ENCODE results near the gene FLT1.

Gene FLT1

DNA sequence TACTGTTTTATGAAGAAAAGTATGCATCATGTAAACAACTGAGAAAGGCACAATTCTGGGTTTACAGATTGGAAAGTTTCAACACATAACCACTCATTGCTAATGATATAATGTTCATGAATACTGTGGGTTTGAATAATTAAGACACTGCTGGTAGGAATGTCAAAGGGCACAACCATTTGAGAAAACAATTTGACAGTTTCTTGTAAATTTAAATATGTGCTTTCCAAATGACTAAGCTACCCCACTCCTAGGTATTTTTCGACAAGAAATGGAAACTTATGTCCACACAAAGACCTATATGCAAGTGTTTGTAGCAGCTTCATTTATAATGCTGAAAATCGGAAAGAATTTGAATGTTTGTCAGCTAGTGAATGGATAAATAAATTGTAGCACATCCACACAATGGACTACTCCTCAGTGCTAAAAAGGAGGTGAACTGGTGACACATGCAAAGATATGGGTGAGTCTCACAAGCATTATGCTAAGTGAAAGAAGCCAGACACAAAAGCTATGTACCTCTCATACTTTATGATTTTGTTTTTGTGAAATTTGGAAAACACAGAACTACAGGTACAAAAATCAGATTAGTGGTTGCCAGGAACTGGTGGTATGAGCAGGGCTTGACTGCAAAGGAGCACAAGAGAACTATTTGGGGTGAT lies 44.8 kb upstream of the FLT1 start:
- Histone ChIP-seq H3K4me3 (ENCODE audit: low read depth, low read length) (no peak overlapping the region), H3K9me3 (ENCODE audit: control insufficient read depth, insufficient read depth, low read depth, low read length) (no peaks in the 10 kb centered on the region), H3K4me1 (ENCODE audit: control insufficient read depth, insufficient read depth, low read length) (no peaks in the 10 kb centered on the region), H3K27ac (ENCODE audit: extremely low read depth, low read depth, low read length) (no peak overlapping the region), H3K36me3 (ENCODE audit: control insufficient read depth in 2 of 2, insufficient read depth in 1 of 2, low read length in 2 of 2) (no peaks in the 10 kb centered on the region)
- TF ChIP-seq KLF16 (tag by site-specific recombination; IDR thresholded peaks at IDR 0.05) (no peak), EGR2 (tag by site-specific recombination; IDR thresholded peaks at IDR 0.05; ENCODE audit: low read depth) (no peak), ZNF560 (tag by site-specific recombination; IDR thresholded peaks at IDR 0.05; ENCODE audit: borderline replicate concordance) (no peak), RBAK (tag by site-specific recombination; IDR thresholded peaks at IDR 0.05) (no peak), ZNF221 (tag by site-specific recombination; IDR thresholded peaks at IDR 0.05; ENCODE audit: borderline replicate concordance) (no peak), ZNF350 (tag by site-specific recombination; IDR thresholded peaks at IDR 0.05) (no peak), ZNF707 (tag by site-specific recombination; IDR thresholded peaks at IDR 0.05) (no peak), ZNF169 (tag by site-specific recombination; IDR thresholded peaks at IDR 0.05) (no peak), ZNF394 (tag by site-specific recombination; IDR thresholded peaks at IDR 0.05; ENCODE audit: borderline replicate concordance) (no peak), ZNF341 (tag by site-specific recombination; IDR thresholded peaks at IDR 0.05; ENCODE audit: low read depth) (no peak), FEZF1 (tag by site-specific recombination; IDR thresholded peaks at IDR 0.05) (no peak)
- TF ChIP-seq, protein P1, sequence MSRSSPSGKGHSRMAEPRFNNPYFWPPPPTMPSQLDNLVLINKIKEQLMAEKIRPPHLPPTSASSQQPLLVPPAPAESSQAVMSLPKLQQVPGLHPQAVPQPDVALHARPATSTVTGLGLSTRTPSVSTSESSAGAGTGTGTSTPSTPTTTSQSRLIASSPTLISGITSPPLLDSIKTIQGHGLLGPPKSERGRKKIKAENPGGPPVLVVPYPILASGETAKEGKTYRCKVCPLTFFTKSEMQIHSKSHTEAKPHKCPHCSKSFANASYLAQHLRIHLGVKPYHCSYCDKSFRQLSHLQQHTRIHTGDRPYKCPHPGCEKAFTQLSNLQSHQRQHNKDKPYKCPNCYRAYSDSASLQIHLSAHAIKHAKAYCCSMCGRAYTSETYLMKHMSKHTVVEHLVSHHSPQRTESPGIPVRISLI (tag by site-specific recombination; IDR thresholded peaks at IDR 0.05): no peak
- TF ChIP-seq, protein P2, sequence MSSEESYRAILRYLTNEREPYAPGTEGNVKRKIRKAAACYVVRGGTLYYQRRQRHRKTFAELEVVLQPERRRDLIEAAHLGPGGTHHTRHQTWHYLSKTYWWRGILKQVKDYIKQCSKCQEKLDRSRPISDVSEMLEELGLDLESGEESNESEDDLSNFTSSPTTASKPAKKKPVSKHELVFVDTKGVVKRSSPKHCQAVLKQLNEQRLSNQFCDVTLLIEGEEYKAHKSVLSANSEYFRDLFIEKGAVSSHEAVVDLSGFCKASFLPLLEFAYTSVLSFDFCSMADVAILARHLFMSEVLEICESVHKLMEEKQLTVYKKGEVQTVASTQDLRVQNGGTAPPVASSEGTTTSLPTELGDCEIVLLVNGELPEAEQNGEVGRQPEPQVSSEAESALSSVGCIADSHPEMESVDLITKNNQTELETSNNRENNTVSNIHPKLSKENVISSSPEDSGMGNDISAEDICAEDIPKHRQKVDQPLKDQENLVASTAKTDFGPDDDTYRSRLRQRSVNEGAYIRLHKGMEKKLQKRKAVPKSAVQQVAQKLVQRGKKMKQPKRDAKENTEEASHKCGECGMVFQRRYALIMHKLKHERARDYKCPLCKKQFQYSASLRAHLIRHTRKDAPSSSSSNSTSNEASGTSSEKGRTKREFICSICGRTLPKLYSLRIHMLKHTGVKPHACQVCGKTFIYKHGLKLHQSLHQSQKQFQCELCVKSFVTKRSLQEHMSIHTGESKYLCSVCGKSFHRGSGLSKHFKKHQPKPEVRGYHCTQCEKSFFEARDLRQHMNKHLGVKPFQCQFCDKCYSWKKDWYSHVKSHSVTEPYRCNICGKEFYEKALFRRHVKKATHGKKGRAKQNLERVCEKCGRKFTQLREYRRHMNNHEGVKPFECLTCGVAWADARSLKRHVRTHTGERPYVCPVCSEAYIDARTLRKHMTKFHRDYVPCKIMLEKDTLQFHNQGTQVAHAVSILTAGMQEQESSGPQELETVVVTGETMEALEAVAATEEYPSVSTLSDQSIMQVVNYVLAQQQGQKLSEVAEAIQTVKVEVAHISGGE (tag by site-specific recombination; conservative IDR thresholded peaks at IDR 0.05; ENCODE audit: low read depth): no peak
- TF ChIP-seq, protein P3, sequence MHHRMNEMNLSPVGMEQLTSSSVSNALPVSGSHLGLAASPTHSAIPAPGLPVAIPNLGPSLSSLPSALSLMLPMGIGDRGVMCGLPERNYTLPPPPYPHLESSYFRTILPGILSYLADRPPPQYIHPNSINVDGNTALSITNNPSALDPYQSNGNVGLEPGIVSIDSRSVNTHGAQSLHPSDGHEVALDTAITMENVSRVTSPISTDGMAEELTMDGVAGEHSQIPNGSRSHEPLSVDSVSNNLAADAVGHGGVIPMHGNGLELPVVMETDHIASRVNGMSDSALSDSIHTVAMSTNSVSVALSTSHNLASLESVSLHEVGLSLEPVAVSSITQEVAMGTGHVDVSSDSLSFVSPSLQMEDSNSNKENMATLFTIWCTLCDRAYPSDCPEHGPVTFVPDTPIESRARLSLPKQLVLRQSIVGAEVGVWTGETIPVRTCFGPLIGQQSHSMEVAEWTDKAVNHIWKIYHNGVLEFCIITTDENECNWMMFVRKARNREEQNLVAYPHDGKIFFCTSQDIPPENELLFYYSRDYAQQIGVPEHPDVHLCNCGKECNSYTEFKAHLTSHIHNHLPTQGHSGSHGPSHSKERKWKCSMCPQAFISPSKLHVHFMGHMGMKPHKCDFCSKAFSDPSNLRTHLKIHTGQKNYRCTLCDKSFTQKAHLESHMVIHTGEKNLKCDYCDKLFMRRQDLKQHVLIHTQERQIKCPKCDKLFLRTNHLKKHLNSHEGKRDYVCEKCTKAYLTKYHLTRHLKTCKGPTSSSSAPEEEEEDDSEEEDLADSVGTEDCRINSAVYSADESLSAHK (tag by site-specific recombination; IDR thresholded peaks at IDR 0.05): no peak
- CTCF ChIA-PET: interaction anchor here (0.5 to 0.7 kb wide), 2 partner anchors 10 to 29 kb away, joined by 3 to 4 read pairs; no protein-coding TSS in a partner anchor
- POLR2A ChIA-PET: no interaction called here

DNA sequence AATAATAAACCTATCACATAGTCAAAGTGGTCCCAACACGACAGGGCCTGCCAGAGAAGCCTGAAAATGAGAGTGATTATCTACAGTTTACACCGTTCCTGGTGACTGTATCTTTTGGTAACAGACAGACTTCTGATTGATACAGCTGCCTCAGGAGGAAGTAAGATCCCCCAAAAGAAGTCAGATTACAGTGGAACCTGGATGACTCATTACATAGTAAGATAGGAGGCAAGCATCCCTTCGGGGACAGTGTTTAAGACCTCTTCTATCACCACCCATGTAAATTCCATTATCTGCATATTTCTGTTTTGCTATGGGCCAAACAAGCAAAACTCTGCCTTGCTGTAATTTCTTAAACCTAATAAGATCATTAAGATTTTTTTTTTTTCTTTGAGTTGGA lies 44.0 kb upstream of the FLT1 start:
- TF ChIP-seq ZNF133 (tag by site-specific recombination; IDR thresholded peaks at IDR 0.05) (no peak), ZNF837 (tag by site-specific recombination; IDR thresholded peaks at IDR 0.05) (no peak), ZNF571 (tag by site-specific recombination; IDR thresholded peaks at IDR 0.05) (no peak), OVOL3 (tag by site-specific recombination; IDR thresholded peaks at IDR 0.05) (no peak), ZNF416 (tag by site-specific recombination; IDR thresholded peaks at IDR 0.05) (no peak), ZNF274 (IDR thresholded peaks at IDR 0.05; ENCODE audit: low read length) (no peak), ZNF274 (tag by site-specific recombination; IDR thresholded peaks at IDR 0.05; ENCODE audit: borderline replicate concordance) (no peak), ZNF341 (tag by site-specific recombination; IDR thresholded peaks at IDR 0.05; ENCODE audit: low read depth) (no peak), ZNF48 (tag by site-specific recombination; IDR thresholded peaks at IDR 0.05) (no peak), ZEB2 (tag by site-specific recombination; IDR thresholded peaks at IDR 0.05) (no peak), ZNF221 (tag by site-specific recombination; IDR thresholded peaks at IDR 0.05; ENCODE audit: borderline replicate concordance) (no peak)
- TF ChIP-seq, protein P4, sequence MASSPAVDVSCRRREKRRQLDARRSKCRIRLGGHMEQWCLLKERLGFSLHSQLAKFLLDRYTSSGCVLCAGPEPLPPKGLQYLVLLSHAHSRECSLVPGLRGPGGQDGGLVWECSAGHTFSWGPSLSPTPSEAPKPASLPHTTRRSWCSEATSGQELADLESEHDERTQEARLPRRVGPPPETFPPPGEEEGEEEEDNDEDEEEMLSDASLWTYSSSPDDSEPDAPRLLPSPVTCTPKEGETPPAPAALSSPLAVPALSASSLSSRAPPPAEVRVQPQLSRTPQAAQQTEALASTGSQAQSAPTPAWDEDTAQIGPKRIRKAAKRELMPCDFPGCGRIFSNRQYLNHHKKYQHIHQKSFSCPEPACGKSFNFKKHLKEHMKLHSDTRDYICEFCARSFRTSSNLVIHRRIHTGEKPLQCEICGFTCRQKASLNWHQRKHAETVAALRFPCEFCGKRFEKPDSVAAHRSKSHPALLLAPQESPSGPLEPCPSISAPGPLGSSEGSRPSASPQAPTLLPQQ (tag by site-specific recombination; IDR thresholded peaks at IDR 0.05): no peak
- TF ChIP-seq, protein P5, sequence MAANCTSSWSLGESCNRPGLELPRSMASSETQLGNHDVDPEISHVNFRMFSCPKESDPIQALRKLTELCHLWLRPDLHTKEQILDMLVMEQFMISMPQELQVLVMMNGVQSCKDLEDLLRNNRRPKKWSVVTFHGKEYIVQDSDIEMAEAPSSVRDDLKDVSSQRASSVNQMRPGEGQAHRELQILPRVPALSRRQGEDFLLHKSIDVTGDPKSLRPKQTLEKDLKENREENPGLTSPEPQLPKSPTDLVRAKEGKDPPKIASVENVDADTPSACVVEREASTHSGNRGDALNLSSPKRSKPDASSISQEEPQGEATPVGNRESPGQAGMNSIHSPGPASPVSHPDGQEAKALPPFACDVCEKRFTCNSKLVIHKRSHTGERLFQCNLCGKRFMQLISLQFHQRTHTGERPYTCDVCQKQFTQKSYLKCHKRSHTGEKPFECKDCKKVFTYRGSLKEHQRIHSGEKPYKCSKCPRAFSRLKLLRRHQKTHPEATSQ (tag by site-specific recombination; IDR thresholded peaks at IDR 0.05): no peak
- POLR2A ChIA-PET: no interaction called here
- Histone ChIP-seq H3K4me1 (ENCODE audit: control insufficient read depth, insufficient read depth, low read length) (no peaks in the 10 kb centered on the region), H3K9me3 (ENCODE audit: control insufficient read depth, insufficient read depth, low read depth, low read length) (no peaks in the 10 kb centered on the region), H3K4me3 (ENCODE audit: low read depth, low read length) (no peak overlapping the region), H3K36me3 (ENCODE audit: control insufficient read depth in 2 of 2, insufficient read depth in 1 of 2, low read length in 2 of 2) (no peaks in the 10 kb centered on the region), H3K27ac (ENCODE audit: extremely low read depth, low read depth, low read length) (no peak overlapping the region)
- CTCF ChIA-PET: no interaction called here
